A549 (cell line): Measurements from ENCODE around the gene ANAPC13.

Source experiments
- CHD4 ChIP-seq: fragments of 200-600 bp; sonication (generic); IDR thresholded peaks from 2 replicates; pipeline ENCODE4 v1.6.1; 2016; ENCODE audit warnings: antibody characterized with exemption, mild to moderate bottlenecking, borderline replicate concordance
- CTCF ChIP-seq: fragments of >200 bp; sonication (Bioruptor Twin); formaldehyde crosslinking; IDR thresholded peaks from 3 replicates; pipeline ENCODE4 v1.5.1; 2016
- EP300 ChIP-seq, 2 experiments: fragments of >200 bp; sonication (Bioruptor Twin); formaldehyde crosslinking; IDR thresholded peaks; 2 replicates in 1 of 2; 3 replicates in 1 of 2; pipeline ENCODE4 v1.6.1; 2016 to 2017
- JUN ChIP-seq, 2 experiments: fragments of >200 bp; sonication (Bioruptor Twin); formaldehyde crosslinking; IDR thresholded peaks; 2 replicates in 1 of 2; 3 replicates in 1 of 2; pipeline ENCODE4 v1.6.1; 2016 to 2017
- MAFK ChIP-seq: fragments of 450-650 bp; IDR thresholded peaks from 2 replicates; pipeline ENCODE4 v1.6.1; 2014; ENCODE audit not compliant: partially characterized antibody
- MAZ ChIP-seq: fragments of 150-350 bp; IDR thresholded peaks from 2 replicates; pipeline ENCODE4 v1.6.1; 2014; ENCODE audit warnings: antibody characterized with exemption, low read depth, low read length, borderline replicate concordance
- MYC ChIP-seq: IDR thresholded peaks from 2 replicates; pipeline ENCODE4 v1.6.1; 2012; ENCODE audit warnings: mild to moderate bottlenecking, inconsistent platforms, low read length, improper control_type of control experiment, borderline replicate concordance
- NR3C1 ChIP-seq: fragments of >200 bp; sonication (Bioruptor Twin); formaldehyde crosslinking; IDR thresholded peaks from 3 replicates; pipeline ENCODE4 v1.6.1; 2017
- POLR2A ChIP-seq: IDR thresholded peaks from 2 replicates; pipeline ENCODE4 v1.6.1; 2012; ENCODE audit warnings: mild to moderate bottlenecking, low read length
- RCOR1 ChIP-seq: fragments of 150-350 bp; IDR thresholded peaks from 2 replicates; pipeline ENCODE4 v1.6.1; 2014; ENCODE audit warnings: antibody characterized with exemption, low read length, low read depth
- RNF2 ChIP-seq: fragments of 200-600 bp; sonication (generic); IDR thresholded peaks from 2 replicates; pipeline ENCODE4 v1.6.1; 2016; ENCODE audit warnings: low read depth, mild to moderate bottlenecking, antibody characterized with exemption, moderate library complexity, borderline replicate concordance
- TF ChIP-seq, protein P1 (sequence below): fragments of 450-650 bp; IDR thresholded peaks from 2 replicates; pipeline ENCODE4 v1.6.1; 2014; ENCODE audit warnings: antibody characterized with exemption
- TF ChIP-seq, protein P2 (sequence below): fragments of 150-350 bp; IDR thresholded peaks from 2 replicates; pipeline ENCODE4 v1.6.1; 2014; ENCODE audit warnings: low read depth, mild to moderate bottlenecking, low read length

- no peak for TF ChIP-seq NR3C1
- TF ChIP-seq, protein P1, sequence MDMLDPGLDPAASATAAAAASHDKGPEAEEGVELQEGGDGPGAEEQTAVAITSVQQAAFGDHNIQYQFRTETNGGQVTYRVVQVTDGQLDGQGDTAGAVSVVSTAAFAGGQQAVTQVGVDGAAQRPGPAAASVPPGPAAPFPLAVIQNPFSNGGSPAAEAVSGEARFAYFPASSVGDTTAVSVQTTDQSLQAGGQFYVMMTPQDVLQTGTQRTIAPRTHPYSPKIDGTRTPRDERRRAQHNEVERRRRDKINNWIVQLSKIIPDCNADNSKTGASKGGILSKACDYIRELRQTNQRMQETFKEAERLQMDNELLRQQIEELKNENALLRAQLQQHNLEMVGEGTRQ, result peak; percentile 91
- TF ChIP-seq RCOR1, result no peak
- TF ChIP-seq CTCF, result no peak
- TF ChIP-seq EP300 (IDR thresholded peaks at IDR 0.05), result no peak
- peak; percentile 26 for TF ChIP-seq MYC
- no peak for TF ChIP-seq CHD4
- peak; percentile 47; the same call in 1 of the 2 replicates for TF ChIP-seq POLR2A
- peak; percentile 50 to 80; a peak in 4 of 5 replicates for TF ChIP-seq JUN (IDR thresholded peaks at IDR 0.05)
- no peak for TF ChIP-seq MAZ
- TF ChIP-seq MAFK, result no peak
- TF ChIP-seq, protein P2, sequence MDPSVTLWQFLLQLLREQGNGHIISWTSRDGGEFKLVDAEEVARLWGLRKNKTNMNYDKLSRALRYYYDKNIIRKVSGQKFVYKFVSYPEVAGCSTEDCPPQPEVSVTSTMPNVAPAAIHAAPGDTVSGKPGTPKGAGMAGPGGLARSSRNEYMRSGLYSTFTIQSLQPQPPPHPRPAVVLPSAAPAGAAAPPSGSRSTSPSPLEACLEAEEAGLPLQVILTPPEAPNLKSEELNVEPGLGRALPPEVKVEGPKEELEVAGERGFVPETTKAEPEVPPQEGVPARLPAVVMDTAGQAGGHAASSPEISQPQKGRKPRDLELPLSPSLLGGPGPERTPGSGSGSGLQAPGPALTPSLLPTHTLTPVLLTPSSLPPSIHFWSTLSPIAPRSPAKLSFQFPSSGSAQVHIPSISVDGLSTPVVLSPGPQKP, result no peak
- TF ChIP-seq RNF2, result no peak
Measured at GRCh38 chr3:134485718-134486576, at the start of gene ANAPC13, which contains the start of gene CEP63.
